Effector memory CD4-positive, alpha-beta T cell (primary cell): ENCODE results near the gene CACNB1.
A peak's percentile ranks its signal among the peaks of the same experiment; 100 is the strongest.

ENCODE experiments used
- DNase-seq, 3 donors: peaks; one replicate each; pipeline ENCODE4 v3.0.0-alpha.2; 2020
- H3K27ac ChIP-seq: 2 replicates; pipeline ENCODE4 v1.7.0; 2013; ENCODE audit warnings: mild to moderate bottlenecking, low read length, moderate library complexity; ENCODE audit not compliant: insufficient read depth, poor library complexity, severe bottlenecking
- H3K27me3 ChIP-seq: replicated peaks from 2 replicates; pipeline ENCODE4 v1.7.0; 2013; ENCODE audit warnings: mild to moderate bottlenecking, low read length; ENCODE audit not compliant: insufficient read depth, control insufficient read depth, poor library complexity, severe bottlenecking
- H3K36me3 ChIP-seq: 2 replicates; pipeline ENCODE4 v1.7.0; 2013; ENCODE audit warnings: mild to moderate bottlenecking, low read length, moderate library complexity; ENCODE audit not compliant: control insufficient read depth, insufficient read depth
- H3K4me1 ChIP-seq: 2 replicates; pipeline ENCODE4 v1.7.0; 2013; ENCODE audit warnings: low read length, mild to moderate bottlenecking; ENCODE audit not compliant: control insufficient read depth, insufficient read depth, poor library complexity, severe bottlenecking
- H3K4me3 ChIP-seq: 2 replicates; pipeline ENCODE4 v1.7.0; 2013; ENCODE audit warnings: low read length, low read depth, mild to moderate bottlenecking; ENCODE audit not compliant: insufficient read depth, poor library complexity, severe bottlenecking
- H3K9me3 ChIP-seq: 2 replicates; pipeline ENCODE4 v1.7.0; 2013; ENCODE audit warnings: mild to moderate bottlenecking, low read length, moderate library complexity; ENCODE audit not compliant: control insufficient read depth

CACNB1 gene

GRCh38 chr17:39213852-39214251 is 16.4 kb upstream of the CACNB1 start:
- H3K27me3 ChIP-seq: no peaks in the 10 kb centered on the region
- DNase-seq: no peak
- no peak overlapping the region for H3K27ac ChIP-seq
- H3K4me1 ChIP-seq: peaks cover 18% of the 10 kb centered on the region
- H3K9me3 ChIP-seq: no peaks in the 10 kb centered on the region
- no peaks in the 10 kb centered on the region for H3K36me3 ChIP-seq
- H3K4me3 ChIP-seq: no peak overlapping the region

DNA sequence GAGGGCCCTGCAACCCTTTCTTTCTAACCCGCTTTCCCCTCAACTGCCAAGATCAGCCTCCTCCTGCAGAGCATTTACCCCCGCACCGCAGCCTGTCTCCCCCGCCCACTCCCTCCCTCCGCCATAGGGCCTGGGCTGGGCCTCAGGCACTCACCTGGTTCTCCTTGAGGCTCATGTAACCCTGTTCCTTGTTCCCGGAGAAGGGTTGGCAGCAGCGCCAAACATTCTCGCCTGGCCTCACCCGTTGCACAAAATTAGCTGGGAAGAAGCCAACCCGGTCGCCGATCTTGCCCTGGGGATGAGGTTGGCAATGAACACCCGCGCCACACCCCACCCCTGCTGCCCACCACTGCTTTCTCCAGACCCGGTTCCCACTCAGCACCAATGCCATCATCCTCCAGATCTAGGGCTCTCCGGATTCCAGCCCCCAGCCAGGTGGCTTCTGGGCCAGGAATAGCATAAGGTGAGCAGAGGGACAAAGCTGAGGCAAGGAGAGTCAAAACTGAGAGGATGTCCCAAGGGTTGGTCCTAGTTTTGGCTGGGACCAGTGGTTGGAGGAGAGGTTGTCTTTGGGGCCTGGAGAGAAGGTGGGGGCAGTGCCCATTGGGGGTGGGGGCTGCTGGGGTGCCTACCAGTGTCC is 15.5 kb upstream of the CACNB1 start:
- Histone ChIP-seq H3K4me1 (peaks cover 20% of the 10 kb centered on the region), H3K36me3 (no peaks in the 10 kb centered on the region), H3K4me3 (no peak overlapping the region), H3K9me3 (no peaks in the 10 kb centered on the region), H3K27ac (no peak overlapping the region), H3K27me3 (no peaks in the 10 kb centered on the region)
- no peak for DNase-seq

- H3K9me3 ChIP-seq: no peaks in the 10 kb centered on the region
- H3K27me3 ChIP-seq: no peaks in the 10 kb centered on the region
- H3K4me3 ChIP-seq: no peak overlapping the region
- H3K4me1 ChIP-seq: peaks cover 20% of the 10 kb centered on the region
- DNase-seq: no peak
- no peaks in the 10 kb centered on the region for H3K36me3 ChIP-seq
- H3K27ac ChIP-seq: no peak overlapping the region
Observed at GRCh38 chr17:39212195-39212810, 14.8 kb upstream of the CACNB1 start.

DNA sequence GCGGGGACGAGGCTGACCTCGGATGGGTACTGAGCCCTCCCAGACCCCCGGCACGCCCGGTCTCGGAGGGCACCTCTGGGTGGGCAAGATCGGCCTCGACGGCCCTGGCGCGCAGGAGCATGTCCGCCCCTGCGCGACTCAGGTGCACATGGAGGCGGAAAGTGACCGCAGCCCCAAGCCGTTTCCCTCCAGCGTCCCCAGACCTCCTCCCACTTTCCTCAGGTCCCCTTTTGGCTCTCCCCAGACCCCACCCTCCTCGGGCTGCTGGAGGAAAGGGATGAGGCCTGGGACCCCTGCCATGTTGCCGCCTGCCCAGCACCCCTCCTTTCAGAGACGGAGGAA is 12.6 kb upstream of the CACNB1 start:
- Histone ChIP-seq H3K4me1 (peaks cover 20% of the 10 kb centered on the region), H3K4me3 (peak overlapping the region; percentile 41)
- no peak for DNase-seq

GRCh38 chr17:39209317-39210092 is 12.0 kb upstream of the CACNB1 start:
- peak; percentile 46 to 57 (median 55) for DNase-seq
- Histone ChIP-seq H3K4me3 (peak overlapping the region; percentile 41), H3K9me3 (no peaks in the 10 kb centered on the region), H3K27me3 (no peaks in the 10 kb centered on the region), H3K4me1 (peaks cover 20% of the 10 kb centered on the region), H3K27ac (no peak overlapping the region), H3K36me3 (peaks cover 7% of the 10 kb centered on the region)

More for the DNA sequence above, 12.6 kb upstream of the CACNB1 start:
- Histone ChIP-seq H3K27me3 (no peaks in the 10 kb centered on the region), H3K9me3 (no peaks in the 10 kb centered on the region), H3K36me3 (peaks cover 2% of the 10 kb centered on the region), H3K27ac (no peak overlapping the region)

DNA sequence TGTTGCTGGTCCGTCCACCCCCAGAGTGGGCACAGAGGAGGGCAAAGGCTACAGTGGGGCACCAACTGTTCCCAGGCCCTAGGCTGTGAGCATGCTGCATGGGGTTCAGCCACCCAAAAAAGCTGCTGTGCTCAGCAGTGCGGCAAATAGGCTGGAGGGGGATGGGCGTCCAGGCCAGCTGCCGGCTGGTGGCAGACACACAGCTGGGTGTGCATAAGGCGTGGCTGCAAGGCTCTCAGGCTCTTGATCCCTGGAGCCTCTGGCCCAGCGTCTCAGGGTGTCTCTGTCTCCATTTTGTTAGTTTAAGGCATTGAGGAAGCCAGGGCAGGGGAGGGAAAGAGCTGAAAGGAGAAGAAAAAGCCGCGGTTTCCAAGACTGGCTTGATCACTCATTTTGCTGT is 11.4 kb upstream of the CACNB1 start:
- no peaks in the 10 kb centered on the region for H3K9me3 ChIP-seq
- H3K27me3 ChIP-seq: no peaks in the 10 kb centered on the region
- H3K36me3 ChIP-seq: peaks cover 13% of the 10 kb centered on the region
- H3K4me3 ChIP-seq: no peak overlapping the region
- H3K27ac ChIP-seq: no peak overlapping the region
- peaks cover 20% of the 10 kb centered on the region for H3K4me1 ChIP-seq
- DNase-seq: no peak

DNA sequence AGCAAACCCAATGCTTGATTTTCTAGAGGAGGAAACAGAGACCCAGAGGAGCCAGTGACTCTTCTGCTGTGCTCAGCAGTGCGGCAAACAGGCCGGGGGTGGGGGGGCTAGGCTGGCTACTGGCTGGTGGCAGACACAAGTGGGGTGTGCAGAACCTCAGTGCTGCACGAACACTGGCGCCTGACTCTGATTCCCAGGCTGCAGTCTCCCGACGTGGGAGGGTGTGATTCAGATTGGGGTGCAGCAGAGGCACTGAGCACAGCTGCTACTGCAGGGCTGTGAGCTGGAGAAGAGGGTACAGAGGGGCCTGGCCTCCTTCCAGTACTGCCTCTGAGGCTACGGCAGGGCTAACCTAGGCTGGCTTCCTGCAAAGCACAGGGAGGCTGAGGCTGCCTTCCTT is 10.7 kb upstream of the CACNB1 start:
- H3K9me3 ChIP-seq: no peaks in the 10 kb centered on the region
- H3K4me3 ChIP-seq: no peak overlapping the region
- no peak for DNase-seq
- peaks cover 20% of the 10 kb centered on the region for H3K4me1 ChIP-seq
- peaks cover 20% of the 10 kb centered on the region for H3K36me3 ChIP-seq
- H3K27ac ChIP-seq: no peak overlapping the region
- no peaks in the 10 kb centered on the region for H3K27me3 ChIP-seq

- H3K4me3 ChIP-seq: no peak overlapping the region
Observed at GRCh38 chr17:39205112-39205526, 7.7 kb upstream of the CACNB1 start.

GRCh38 chr17:39204245-39204644 is 6.8 kb upstream of the CACNB1 start:
- Histone ChIP-seq H3K4me1 (peaks cover 29% of the 10 kb centered on the region), H3K9me3 (no peaks in the 10 kb centered on the region), H3K4me3 (no peak overlapping the region), H3K27me3 (no peaks in the 10 kb centered on the region), H3K27ac (no peak overlapping the region), H3K36me3 (peaks cover 35% of the 10 kb centered on the region)
- no peak for DNase-seq

More at GRCh38 chr17:39205112-39205526, 7.7 kb upstream of the CACNB1 start:
- no peak for DNase-seq
- H3K4me1 ChIP-seq: peaks cover 38% of the 10 kb centered on the region
- H3K36me3 ChIP-seq: peaks cover 35% of the 10 kb centered on the region
- H3K27ac ChIP-seq: no peak overlapping the region
- no peaks in the 10 kb centered on the region for H3K27me3 ChIP-seq
- no peaks in the 10 kb centered on the region for H3K9me3 ChIP-seq

GRCh38 chr17:39200957-39201510 is 3.6 kb upstream of the CACNB1 start:
- Histone ChIP-seq H3K27ac (peak overlapping the region; percentile 99), H3K4me1 (peaks cover 37% of the 10 kb centered on the region), H3K4me3 (peak overlapping the region; percentile 70), H3K36me3 (peaks cover 35% of the 10 kb centered on the region), H3K9me3 (no peaks in the 10 kb centered on the region), H3K27me3 (no peaks in the 10 kb centered on the region)
- no peak for DNase-seq
